ENCODE data around the gene ERGIC1.

DNA sequence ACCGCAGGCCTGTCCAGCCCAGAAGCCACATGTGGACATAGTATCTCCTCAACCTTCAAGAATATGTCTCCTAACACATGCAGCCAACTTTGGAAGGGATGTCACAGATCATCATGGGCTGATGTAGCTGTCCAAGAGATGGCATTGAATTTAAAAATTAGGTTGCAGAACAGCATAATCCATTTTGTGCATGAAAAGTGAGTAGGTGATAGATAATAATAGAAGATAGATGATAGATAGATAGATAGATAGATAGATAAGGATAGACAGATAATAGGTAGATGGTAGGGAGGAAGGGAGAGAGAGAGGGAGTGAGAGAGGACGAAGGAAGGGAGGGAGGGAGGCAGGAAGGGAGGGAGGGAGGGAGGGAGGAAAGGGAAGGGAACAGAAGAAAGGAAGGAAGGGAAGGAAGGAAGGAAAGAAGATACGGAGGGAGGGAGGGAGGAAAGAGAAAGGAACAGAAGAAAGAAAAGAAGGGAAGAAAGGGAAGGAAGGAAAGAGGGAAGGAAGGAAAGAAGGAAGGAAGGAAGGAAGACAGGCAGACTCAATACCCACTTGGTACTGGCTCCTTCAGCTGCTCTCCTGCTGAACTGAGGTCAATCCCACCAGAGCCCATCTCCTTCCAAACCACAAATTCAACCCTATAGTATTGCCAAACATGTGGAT is 28.9 kb upstream of the ERGIC1 start:
- TF ChIP-seq, protein P1, sequence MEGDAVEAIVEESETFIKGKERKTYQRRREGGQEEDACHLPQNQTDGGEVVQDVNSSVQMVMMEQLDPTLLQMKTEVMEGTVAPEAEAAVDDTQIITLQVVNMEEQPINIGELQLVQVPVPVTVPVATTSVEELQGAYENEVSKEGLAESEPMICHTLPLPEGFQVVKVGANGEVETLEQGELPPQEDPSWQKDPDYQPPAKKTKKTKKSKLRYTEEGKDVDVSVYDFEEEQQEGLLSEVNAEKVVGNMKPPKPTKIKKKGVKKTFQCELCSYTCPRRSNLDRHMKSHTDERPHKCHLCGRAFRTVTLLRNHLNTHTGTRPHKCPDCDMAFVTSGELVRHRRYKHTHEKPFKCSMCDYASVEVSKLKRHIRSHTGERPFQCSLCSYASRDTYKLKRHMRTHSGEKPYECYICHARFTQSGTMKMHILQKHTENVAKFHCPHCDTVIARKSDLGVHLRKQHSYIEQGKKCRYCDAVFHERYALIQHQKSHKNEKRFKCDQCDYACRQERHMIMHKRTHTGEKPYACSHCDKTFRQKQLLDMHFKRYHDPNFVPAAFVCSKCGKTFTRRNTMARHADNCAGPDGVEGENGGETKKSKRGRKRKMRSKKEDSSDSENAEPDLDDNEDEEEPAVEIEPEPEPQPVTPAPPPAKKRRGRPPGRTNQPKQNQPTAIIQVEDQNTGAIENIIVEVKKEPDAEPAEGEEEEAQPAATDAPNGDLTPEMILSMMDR (IDR thresholded peaks at IDR 0.05 in 4 of 5, conservative IDR thresholded peaks at IDR 0.05 in 1 of 5), result no peak
- no peak for TF ChIP-seq POLR2A (IDR thresholded peaks at IDR 0.05)
